Natural killer cell (primary cell): Measurements from ENCODE around the gene STK38L. TPM values are rescaled to one million over a fixed set of nuclear protein-coding genes. Genes with fewer than 3 reads are reported as not detected.

Experiments
- ATAC-seq, 3 donors: fragments of 150-1000 bp in 2 of 3; fragments of 200-7000 bp in 1 of 3; cut with Tn5 transposase; 1 replicate in 1 of 3; 2 replicates in 2 of 3; pipeline ENCODE4 v1.10.0; 2021; ENCODE audit warnings: mild to moderate bottlenecking in 2 of 3, moderate library complexity in 2 of 3
- DNase-seq, 2 donors: peaks; one replicate each; pipeline versions ENCODE4 v3.0.0 to v3.0.0-alpha.2; 2013 to 2021; ENCODE audit warnings: mixed read lengths in 1 of 2
- H3K27ac ChIP-seq: one replicate; pipeline ENCODE4 v1.5.1; 2013; ENCODE audit warnings: mild to moderate bottlenecking, low read length
- H3K27me3 ChIP-seq: one replicate; pipeline ENCODE4 v1.6.1; 2013; ENCODE audit warnings: low read length; ENCODE audit not compliant: control insufficient read depth, insufficient read depth
- H3K36me3 ChIP-seq: one replicate; pipeline ENCODE4 v1.6.1; 2013; ENCODE audit warnings: low read length; ENCODE audit not compliant: control insufficient read depth, insufficient read depth
- H3K4me1 ChIP-seq: one replicate; pipeline ENCODE4 v1.6.1; 2013; ENCODE audit warnings: low read length; ENCODE audit not compliant: control insufficient read depth, insufficient read depth
- H3K4me3 ChIP-seq: one replicate; pipeline ENCODE4 v1.5.1; 2013; ENCODE audit warnings: low read length
- H3K9me3 ChIP-seq: one replicate; pipeline ENCODE4 v1.6.1; 2013; ENCODE audit warnings: low read length; ENCODE audit not compliant: control insufficient read depth, insufficient read depth
- H3K27ac Mint-ChIP-seq, 2 donors: one replicate each; pipeline ENCODE4 v1.8.0; 2022; ENCODE audit warnings: mild to moderate bottlenecking in 2 of 2, mixed read lengths in 2 of 2, moderate library complexity in 1 of 2
- H3K27me3 Mint-ChIP-seq, 2 donors: one replicate each; pipeline ENCODE4 v1.8.0; 2022; ENCODE audit warnings: low read depth in 2 of 2, mixed read lengths in 2 of 2
- H3K36me3 Mint-ChIP-seq: one replicate; pipeline ENCODE4 v1.8.0; 2022; ENCODE audit warnings: mixed read lengths
- H3K4me1 Mint-ChIP-seq, 2 donors: one replicate each; pipeline ENCODE4 v1.8.0; 2022; ENCODE audit warnings: mixed read lengths in 2 of 2
- H3K4me3 Mint-ChIP-seq: one replicate; pipeline ENCODE4 v1.8.0; 2022; ENCODE audit warnings: mild to moderate bottlenecking, moderate library complexity, mixed read lengths
- H3K9me3 Mint-ChIP-seq, 2 donors: one replicate each; pipeline ENCODE4 v1.8.0; 2022; ENCODE audit warnings: mixed read lengths in 2 of 2
- WGBS: methylation state at CpG from one replicate; pipeline ENCODE4 v1.1.7; 2013; ENCODE audit warnings: missing lambda C conversion rate; ENCODE audit not compliant: insufficient coverage; 5-methylcytosine and 5-hydroxymethylcytosine counted together
- intact Hi-C: fragments of 100-400 bp; cut with micrococcal nuclease; formaldehyde crosslinking; loops from one replicate; pipeline ENCODE4 v1.14.2; 2022
- total RNA-seq, 4 donors: library from RNA; stranded (reverse); fragments of 120-200 nt in 1 of 4; gene quantifications; one replicate each; pipeline versions ENCODE4 v1.2.3 to v1.2.4, GENCODE V29; 2013 to 2022
- TF ChIP-seq, protein P1 (sequence below): fragments of 200-600 bp; IDR thresholded peaks from one replicate; pipeline ENCODE4 v1.8.0; 2022; ENCODE audit warnings: antibody characterized with exemption

STK38L gene
- total RNA-seq, 3 donors from 2014 or later (not counting 1 experiment from before 2014, with no cell fraction given) = 14.0 to 17.0 (median 15.0) TPM

- Histone ChIP-seq H3K27ac (no peak overlapping the region), H3K36me3 (peaks cover 62% of the 10 kb centered on the region), H3K27me3 (no peaks in the 10 kb centered on the region), H3K9me3 (no peaks in the 10 kb centered on the region), H3K4me3 (no peak overlapping the region), H3K4me1 (no peaks in the 10 kb centered on the region)
- ATAC-seq (no peak), DNase-seq (no peak)
- WGBS = no CpG with 5 or more reads among the region's 1 CpG
- peaks cover 7% of the 10 kb centered on the region for H3K36me3 Mint-ChIP-seq
- TF ChIP-seq, protein P1, sequence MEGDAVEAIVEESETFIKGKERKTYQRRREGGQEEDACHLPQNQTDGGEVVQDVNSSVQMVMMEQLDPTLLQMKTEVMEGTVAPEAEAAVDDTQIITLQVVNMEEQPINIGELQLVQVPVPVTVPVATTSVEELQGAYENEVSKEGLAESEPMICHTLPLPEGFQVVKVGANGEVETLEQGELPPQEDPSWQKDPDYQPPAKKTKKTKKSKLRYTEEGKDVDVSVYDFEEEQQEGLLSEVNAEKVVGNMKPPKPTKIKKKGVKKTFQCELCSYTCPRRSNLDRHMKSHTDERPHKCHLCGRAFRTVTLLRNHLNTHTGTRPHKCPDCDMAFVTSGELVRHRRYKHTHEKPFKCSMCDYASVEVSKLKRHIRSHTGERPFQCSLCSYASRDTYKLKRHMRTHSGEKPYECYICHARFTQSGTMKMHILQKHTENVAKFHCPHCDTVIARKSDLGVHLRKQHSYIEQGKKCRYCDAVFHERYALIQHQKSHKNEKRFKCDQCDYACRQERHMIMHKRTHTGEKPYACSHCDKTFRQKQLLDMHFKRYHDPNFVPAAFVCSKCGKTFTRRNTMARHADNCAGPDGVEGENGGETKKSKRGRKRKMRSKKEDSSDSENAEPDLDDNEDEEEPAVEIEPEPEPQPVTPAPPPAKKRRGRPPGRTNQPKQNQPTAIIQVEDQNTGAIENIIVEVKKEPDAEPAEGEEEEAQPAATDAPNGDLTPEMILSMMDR = no peak
- intact Hi-C loops = no loop called here
- no peak overlapping the region for H3K27ac Mint-ChIP-seq
- no peaks in the 10 kb centered on the region for H3K27me3 Mint-ChIP-seq
- H3K9me3 Mint-ChIP-seq = no peaks in the 10 kb centered on the region
- no peak overlapping the region for H3K4me3 Mint-ChIP-seq
- H3K4me1 Mint-ChIP-seq = no peaks in the 10 kb centered on the region
Observed at GRCh38 chr12:27319409-27319808, 75.3 kb downstream of the STK38L start.

DNA sequence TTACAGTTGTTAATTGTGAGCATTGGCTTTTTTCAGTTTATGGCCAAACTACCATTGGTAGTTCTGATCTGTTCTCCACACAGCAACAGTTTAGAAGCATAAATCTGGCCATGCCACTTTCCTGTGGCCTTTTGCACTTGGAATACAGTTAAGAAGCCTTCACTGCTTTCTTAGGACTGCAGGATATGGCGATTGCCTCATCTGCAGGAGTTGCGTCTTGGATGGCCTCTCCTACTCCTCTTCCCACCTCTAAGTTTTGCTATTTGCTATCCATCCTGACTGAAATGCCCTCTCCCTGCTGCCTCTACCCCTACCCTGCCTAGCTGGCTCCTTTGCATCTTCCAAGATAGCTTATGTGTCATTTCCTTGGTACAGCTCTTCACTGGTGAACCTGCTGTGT, 75.8 kb downstream of the STK38L start:
- Mint-ChIP-seq H3K27me3 (no peaks in the 10 kb centered on the region), H3K36me3 (peaks cover 7% of the 10 kb centered on the region), H3K4me1 (no peaks in the 10 kb centered on the region), H3K9me3 (no peaks in the 10 kb centered on the region), H3K27ac (no peak overlapping the region), H3K4me3 (no peak overlapping the region)
- no peaks in the 10 kb centered on the region for H3K4me1 ChIP-seq
- TF ChIP-seq, protein P1 = no peak
- no peak overlapping the region for H3K27ac ChIP-seq
- no peaks in the 10 kb centered on the region for H3K27me3 ChIP-seq
- intact Hi-C loops = no loop called here
- no peaks in the 10 kb centered on the region for H3K9me3 ChIP-seq
- WGBS = 96% methylated on average over 2 of the region's 2 CpGs
- ATAC-seq = no peak
- no peak overlapping the region for H3K4me3 ChIP-seq
- peaks cover 59% of the 10 kb centered on the region for H3K36me3 ChIP-seq
- no peak for DNase-seq

- Mint-ChIP-seq H3K27ac (no peak overlapping the region), H3K4me1 (no peaks in the 10 kb centered on the region), H3K4me3 (no peak overlapping the region), H3K27me3 (no peaks in the 10 kb centered on the region), H3K36me3 (no peaks in the 10 kb centered on the region), H3K9me3 (no peaks in the 10 kb centered on the region)
- intact Hi-C loops = no loop called here
- Histone ChIP-seq H3K36me3 (peaks cover 33% of the 10 kb centered on the region), H3K4me1 (no peaks in the 10 kb centered on the region), H3K9me3 (no peaks in the 10 kb centered on the region), H3K27me3 (no peaks in the 10 kb centered on the region), H3K4me3 (no peak overlapping the region), H3K27ac (no peak overlapping the region)
- TF ChIP-seq, protein P1 = no peak
- ATAC-seq (no peak), DNase-seq (no peak)
Observed at GRCh38 chr12:27324530-27324929, 80.4 kb downstream of the STK38L start.

DNA sequence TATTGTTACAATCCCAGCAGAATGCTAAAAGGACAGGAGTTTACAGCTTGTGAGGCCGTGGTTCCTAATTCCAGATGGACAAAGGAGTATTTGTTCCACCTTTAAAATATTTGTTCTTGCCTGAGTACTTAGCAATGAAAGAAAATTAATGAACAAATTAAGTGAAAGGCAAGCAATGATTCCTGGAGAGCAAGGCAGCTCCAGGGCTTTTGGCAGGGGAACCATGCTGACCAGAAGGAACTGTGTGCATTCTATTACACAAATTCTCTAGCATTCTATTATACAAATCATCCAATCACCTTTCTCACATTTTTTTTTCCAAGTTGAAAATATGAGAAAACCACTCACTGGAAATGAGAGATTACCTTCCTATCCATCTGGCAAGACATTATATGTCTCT, 86.8 kb downstream of the STK38L start:
- Mint-ChIP-seq H3K4me1 (peaks cover 14 to 16% of the 10 kb centered on the region in 2 donors), H3K36me3 (no peaks in the 10 kb centered on the region), H3K27ac (no peak overlapping the region), H3K27me3 (peaks cover 35 to 44% of the 10 kb centered on the region in 2 donors), H3K4me3 (no peak overlapping the region), H3K9me3 (no peaks in the 10 kb centered on the region)
- DNase-seq (no peak), ATAC-seq (no peak)
- intact Hi-C loops = no loop called here
- WGBS = 100% methylated on average over 1 of the region's 1 CpG
- Histone ChIP-seq H3K36me3 (no peaks in the 10 kb centered on the region), H3K27me3 (peaks cover 20% of the 10 kb centered on the region), H3K9me3 (no peaks in the 10 kb centered on the region), H3K4me3 (no peak overlapping the region), H3K27ac (no peak overlapping the region), H3K4me1 (peaks cover 12% of the 10 kb centered on the region)
- TF ChIP-seq, protein P1 = no peak
